ENCODE results near the gene ZNFX1.
"Not testable (repeated sequence)": the region's sequence is repeated elsewhere in the genome, so short reads cannot be mapped to it uniquely, and the experiment has no call there.

The ZNFX1 gene

GRCh38 chr20:49316704-49317103 is 38.8 kb upstream of the ZNFX1 start:
- Histone ChIP-seq H3K9ac (no peak overlapping the region), H3K4me3 (ENCODE audit: low read depth, low read length) (no peak overlapping the region), H3K27ac (no peak overlapping the region), H3K9me3 (ENCODE audit: control insufficient read depth, low read length) (no peaks in the 10 kb centered on the region), H2AFZ (no peak overlapping the region), H3K79me2 (no peaks in the 10 kb centered on the region), H3K27me3 (ENCODE audit: control insufficient read depth, insufficient read depth, low read length) (no peaks in the 10 kb centered on the region), H3K4me2 (ENCODE audit: low read length) (no peak overlapping the region), H3K36me3 (ENCODE audit: control insufficient read depth, insufficient read depth, low read length) (no peaks in the 10 kb centered on the region), H3K4me1 (peaks cover 2% of the 10 kb centered on the region)
- no peak for TF ChIP-seq CTCF (IDR thresholded peaks at IDR 0.05)

GRCh38 chr20:49315580-49315979 is 37.7 kb upstream of the ZNFX1 start:
- H3K4me1 ChIP-seq: peaks cover 2% of the 10 kb centered on the region
- H3K9me3 ChIP-seq (ENCODE audit: control insufficient read depth, low read length): no peaks in the 10 kb centered on the region
- no peaks in the 10 kb centered on the region for H3K27me3 ChIP-seq (ENCODE audit: control insufficient read depth, insufficient read depth, low read length)
- H3K4me2 ChIP-seq (ENCODE audit: low read length): no peak overlapping the region
- no peak overlapping the region for H3K4me3 ChIP-seq (ENCODE audit: low read depth, low read length)
- TF ChIP-seq CTCF (IDR thresholded peaks at IDR 0.05): no peak
- H3K27ac ChIP-seq: no peak overlapping the region
- H3K36me3 ChIP-seq (ENCODE audit: control insufficient read depth, insufficient read depth, low read length): no peaks in the 10 kb centered on the region
- H2AFZ ChIP-seq: no peak overlapping the region
- no peaks in the 10 kb centered on the region for H3K79me2 ChIP-seq
- no peak overlapping the region for H3K9ac ChIP-seq

- not testable (repeated sequence) for H3K27me3 ChIP-seq (ENCODE audit: control insufficient read depth, insufficient read depth, low read length); H3K27ac ChIP-seq; H3K4me2 ChIP-seq (ENCODE audit: low read length); H3K9me3 ChIP-seq (ENCODE audit: control insufficient read depth, low read length); H3K4me3 ChIP-seq (ENCODE audit: low read depth, low read length); H3K9ac ChIP-seq; H2AFZ ChIP-seq; H3K4me1 ChIP-seq; H3K36me3 ChIP-seq (ENCODE audit: control insufficient read depth, insufficient read depth, low read length); H3K79me2 ChIP-seq
These were observed 36.2 kb upstream of the ZNFX1 start for GRCh38 chr20:49314052-49314451.

- Histone ChIP-seq H3K4me2 (ENCODE audit: low read length) (no peak overlapping the region), H2AFZ (no peak overlapping the region), H3K9ac (no peak overlapping the region), H3K36me3 (ENCODE audit: control insufficient read depth, insufficient read depth, low read length) (no peaks in the 10 kb centered on the region), H3K4me1 (no peaks in the 10 kb centered on the region), H3K79me2 (no peaks in the 10 kb centered on the region), H3K27ac (no peak overlapping the region), H3K27me3 (ENCODE audit: control insufficient read depth, insufficient read depth, low read length) (no peaks in the 10 kb centered on the region), H3K4me3 (ENCODE audit: low read depth, low read length) (no peak overlapping the region), H3K9me3 (ENCODE audit: control insufficient read depth, low read length) (no peaks in the 10 kb centered on the region)
- no peak for TF ChIP-seq CTCF (IDR thresholded peaks at IDR 0.05)
These were observed 35.4 kb upstream of the ZNFX1 start for GRCh38 chr20:49313283-49313682.

- H3K4me2 ChIP-seq (ENCODE audit: low read length): no peak overlapping the region
- no peak overlapping the region for H3K27ac ChIP-seq
These were observed 34.8 kb upstream of the ZNFX1 start for GRCh38 chr20:49312661-49313060.

More at GRCh38 chr20:49312661-49313060, 34.8 kb upstream of the ZNFX1 start:
- TF ChIP-seq CTCF (IDR thresholded peaks at IDR 0.05): no peak
- Histone ChIP-seq H3K9me3 (ENCODE audit: control insufficient read depth, low read length) (no peaks in the 10 kb centered on the region), H3K79me2 (no peaks in the 10 kb centered on the region), H3K27me3 (ENCODE audit: control insufficient read depth, insufficient read depth, low read length) (no peaks in the 10 kb centered on the region), H3K4me1 (no peaks in the 10 kb centered on the region), H3K36me3 (ENCODE audit: control insufficient read depth, insufficient read depth, low read length) (no peaks in the 10 kb centered on the region), H3K9ac (no peak overlapping the region), H2AFZ (no peak overlapping the region), H3K4me3 (ENCODE audit: low read depth, low read length) (no peak overlapping the region)

Measured in parathyroid adenoma (tissue), 2 donors.